Hepatocyte (in vitro differentiated cells): Measurements from ENCODE around the gene OR10H1.

Experiments used
- CTCF ChIP-seq: fragments of 200-600 bp; sonication (generic); IDR thresholded peaks from 2 replicates; pipeline ENCODE4 v1.5.1; 2016; ENCODE audit warnings: antibody characterized with exemption, mild to moderate bottlenecking; ENCODE audit not compliant: poor library complexity
- EZH2phosphoT487 ChIP-seq: fragments of 200-600 bp; sonication (generic); IDR thresholded peaks from one replicate; pipeline ENCODE4 v1.6.1; 2018; ENCODE audit warnings: antibody characterized with exemption, mild to moderate bottlenecking, low read depth, moderate library complexity; ENCODE audit not compliant: unreplicated experiment, severe bottlenecking

DNA sequence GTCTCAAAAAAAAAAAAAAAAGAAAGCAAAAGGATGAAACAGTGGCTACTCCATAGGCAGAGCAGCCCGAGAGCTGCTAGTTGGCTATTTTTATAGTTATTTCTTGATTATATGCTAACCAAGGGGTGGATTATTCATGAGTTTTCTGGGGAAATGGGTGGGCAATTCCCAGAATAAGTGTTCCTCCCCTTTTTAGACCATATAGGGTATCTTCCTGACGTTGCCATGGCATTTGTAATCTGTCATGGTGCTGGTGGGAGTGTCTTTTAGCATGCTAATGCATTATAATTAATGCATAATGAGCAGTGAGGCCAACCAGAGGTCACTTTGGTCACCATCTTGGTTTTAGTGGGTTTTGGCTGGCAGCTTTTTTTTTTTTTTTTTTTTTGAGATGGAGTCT, 25.4 kb upstream of the OR10H1 start:
- TF ChIP-seq CTCF (no peak), EZH2phosphoT487 (no peak)
